IPS-18a (cell line): ENCODE measurements around the gene C20orf173.
"Not testable (repeated sequence)": the region's sequence is repeated elsewhere in the genome, so short reads cannot be mapped to it uniquely, and the experiment has no call there.

Experiments
- H3K27ac ChIP-seq: one replicate; pipeline ENCODE4 v1.5.1; 2013; ENCODE audit warnings: low read length
- H3K27me3 ChIP-seq: one replicate; pipeline ENCODE4 v1.6.1; 2013; ENCODE audit warnings: mild to moderate bottlenecking, low read length; ENCODE audit not compliant: control insufficient read depth, insufficient read depth
- H3K36me3 ChIP-seq: one replicate; pipeline ENCODE4 v1.6.1; 2013; ENCODE audit warnings: low read depth, low read length; ENCODE audit not compliant: control insufficient read depth
- H3K4me1 ChIP-seq: one replicate; pipeline ENCODE4 v1.6.1; 2013; ENCODE audit warnings: low read depth, low read length; ENCODE audit not compliant: control insufficient read depth
- H3K4me3 ChIP-seq: one replicate; pipeline ENCODE4 v1.5.1; 2013; ENCODE audit warnings: low read length
- H3K9ac ChIP-seq: one replicate; pipeline ENCODE4 v1.6.1; 2013; ENCODE audit warnings: mild to moderate bottlenecking, low read length, moderate library complexity
- H3K9me3 ChIP-seq: one replicate; pipeline ENCODE4 v1.6.1; 2013; ENCODE audit warnings: low read depth, low read length; ENCODE audit not compliant: control insufficient read depth

C20orf173 gene

GRCh38 chr20:35544941-35545340 lies 15.5 kb upstream of the C20orf173 start:
- H3K4me3 ChIP-seq, H3K9ac ChIP-seq, H3K27me3 ChIP-seq, H3K4me1 ChIP-seq, H3K9me3 ChIP-seq, H3K27ac ChIP-seq: not testable (repeated sequence)
- peaks cover 35% of the 10 kb centered on the region for H3K36me3 ChIP-seq

- Histone ChIP-seq H3K9ac (no peak overlapping the region), H3K9me3 (no peaks in the 10 kb centered on the region), H3K27ac (no peak overlapping the region), H3K4me1 (peaks cover 9% of the 10 kb centered on the region), H3K4me3 (no peak overlapping the region), H3K27me3 (no peaks in the 10 kb centered on the region), H3K36me3 (peaks cover 31% of the 10 kb centered on the region)
Observed at GRCh38 chr20:35544436-35544835, 15.0 kb upstream of the C20orf173 start.

GRCh38 chr20:35542990-35543389 lies 13.5 kb upstream of the C20orf173 start:
- Histone ChIP-seq H3K9ac (peak overlapping the region; percentile 89), H3K27me3 (no peaks in the 10 kb centered on the region), H3K4me3 (peak overlapping the region; percentile 86), H3K9me3 (no peaks in the 10 kb centered on the region), H3K36me3 (peaks cover 18% of the 10 kb centered on the region), H3K4me1 (peaks cover 9% of the 10 kb centered on the region), H3K27ac (no peak overlapping the region)

GRCh38 chr20:35541783-35542662 lies 12.6 kb upstream of the C20orf173 start, which contains the start of gene ERGIC3:
ERGIC3 (plus strand) TSS chr20:35542078; CDS start chr20:35542098, 20 bp downstream.
- Histone ChIP-seq H3K4me1 (peaks cover 9% of the 10 kb centered on the region), H3K27ac (peak within 1 kb of the TSS; percentile 89), H3K9me3 (no peaks in the 10 kb centered on the region), H3K9ac (peak within 1 kb of the TSS; percentile 89), H3K36me3 (peaks cover 10% of the 10 kb centered on the region), H3K4me3 (peak within 1 kb of the TSS; percentile 86), H3K27me3 (no peaks in the 10 kb centered on the region)

- Histone ChIP-seq H3K4me3 (peak overlapping the region; percentile 86), H3K36me3 (peaks cover 10% of the 10 kb centered on the region), H3K9ac (peak overlapping the region; percentile 24), H3K4me1 (peaks cover 9% of the 10 kb centered on the region), H3K27ac (peak overlapping the region; percentile 19), H3K27me3 (no peaks in the 10 kb centered on the region), H3K9me3 (no peaks in the 10 kb centered on the region)
Observed at GRCh38 chr20:35541118-35541782, 11.8 kb upstream of the C20orf173 start.

GRCh38 chr20:35539756-35540212 lies 10.3 kb upstream of the C20orf173 start:
- Histone ChIP-seq H3K4me3 (peak overlapping the region; percentile 56), H3K9me3 (no peaks in the 10 kb centered on the region), H3K36me3 (peaks cover 4% of the 10 kb centered on the region), H3K9ac (no peak overlapping the region), H3K27ac (peak overlapping the region; percentile 51), H3K4me1 (peaks cover 9% of the 10 kb centered on the region), H3K27me3 (no peaks in the 10 kb centered on the region)

- H3K27me3 ChIP-seq = no peaks in the 10 kb centered on the region
- H3K27ac ChIP-seq = no peak overlapping the region
- no peaks in the 10 kb centered on the region for H3K36me3 ChIP-seq
- H3K4me1 ChIP-seq = no peaks in the 10 kb centered on the region
- no peak overlapping the region for H3K9ac ChIP-seq
- no peak overlapping the region for H3K4me3 ChIP-seq
- H3K9me3 ChIP-seq = no peaks in the 10 kb centered on the region
Observed at GRCh38 chr20:35527122-35527769, 2.2 kb downstream of the C20orf173 start.

GRCh38 chr20:35525639-35526038 lies 3.8 kb downstream of the C20orf173 start:
- Histone ChIP-seq H3K36me3 (no peaks in the 10 kb centered on the region), H3K9ac (no peak overlapping the region), H3K27ac (no peak overlapping the region), H3K9me3 (no peaks in the 10 kb centered on the region), H3K4me1 (no peaks in the 10 kb centered on the region), H3K4me3 (no peak overlapping the region), H3K27me3 (no peaks in the 10 kb centered on the region)

GRCh38 chr20:35523298-35523888 lies 6.1 kb downstream of the C20orf173 start:
- no peaks in the 10 kb centered on the region for H3K4me1 ChIP-seq
- no peak overlapping the region for H3K4me3 ChIP-seq
- H3K9me3 ChIP-seq = no peaks in the 10 kb centered on the region

GRCh38 chr20:35518955-35519354 lies 10.5 kb downstream of the C20orf173 start:
- H3K27me3 ChIP-seq = no peaks in the 10 kb centered on the region
- no peak overlapping the region for H3K27ac ChIP-seq
- H3K9me3 ChIP-seq = no peaks in the 10 kb centered on the region
- no peak overlapping the region for H3K9ac ChIP-seq
- peaks cover under 1% of the 10 kb centered on the region for H3K36me3 ChIP-seq
- no peak overlapping the region for H3K4me3 ChIP-seq
- H3K4me1 ChIP-seq = no peaks in the 10 kb centered on the region

More at GRCh38 chr20:35523298-35523888, 6.1 kb downstream of the C20orf173 start:
- no peaks in the 10 kb centered on the region for H3K27me3 ChIP-seq
- no peaks in the 10 kb centered on the region for H3K36me3 ChIP-seq
- no peak overlapping the region for H3K27ac ChIP-seq
- no peak overlapping the region for H3K9ac ChIP-seq

GRCh38 chr20:35517767-35518166 lies 11.7 kb downstream of the C20orf173 start:
- H3K4me3 ChIP-seq, H3K9ac ChIP-seq, H3K9me3 ChIP-seq, H3K36me3 ChIP-seq, H3K4me1 ChIP-seq, H3K27me3 ChIP-seq, H3K27ac ChIP-seq: not testable (repeated sequence)
